ENCODE results near the gene HIGD1B. TPM values are rescaled to one million over a fixed set of nuclear protein-coding genes. Genes with fewer than 3 reads are reported as not detected.

Gene HIGD1B
- total and polyA plus RNA-seq, 2 of the 13 experiments (the other 11 are each of a cell fraction or from before 2014, with no cell fraction given): not detected

- TF ChIP-seq ZNF101 (CRISPR knock-in tag; IDR thresholded peaks at IDR 0.05; ENCODE audit: borderline replicate concordance, low read depth) (0 out of 2 replicates have a peak, but pooled peaks have one; percentile 84), HNRNPLL (IDR thresholded peaks at IDR 0.05; ENCODE audit: low read depth, low read length, poor library complexity, severe bottlenecking) (peak; percentile 98), GATAD2A (CRISPR knock-in tag; IDR thresholded peaks at IDR 0.05) (peak; percentile 82), PITX1 (CRISPR knock-in tag; IDR thresholded peaks at IDR 0.05) (peak; percentile 57; the same call in 1 of the 2 replicates), PAXIP1 (CRISPR knock-in tag; conservative IDR thresholded peaks at IDR 0.05) (peak; percentile 85), RAD51 (IDR thresholded peaks at IDR 0.05; ENCODE audit: borderline replicate concordance) (peak; percentile 97), IRF9 (CRISPR knock-in tag; IDR thresholded peaks at IDR 0.05; ENCODE audit: borderline replicate concordance) (peak; percentile 98), HOXA3 (CRISPR knock-in tag; IDR thresholded peaks at IDR 0.05) (peak; percentile 99), RXRA (CRISPR knock-in tag; IDR thresholded peaks at IDR 0.05) (peak; percentile 92), ZKSCAN8 (CRISPR knock-in tag; IDR thresholded peaks at IDR 0.05; ENCODE audit: borderline replicate concordance) (peak; percentile 89), ZBTB38 (CRISPR knock-in tag; IDR thresholded peaks at IDR 0.05) (peak; percentile 94), MATR3 (CRISPR knock-in tag; IDR thresholded peaks at IDR 0.05) (no peak), ARID3A (IDR thresholded peaks at IDR 0.05; ENCODE audit: low read depth, low read length) (peak; percentile 25; the same call in 1 of the 2 replicates), DNMT3B (CRISPR knock-in tag; conservative IDR thresholded peaks at IDR 0.05) (no peak), ATF5 (CRISPR knock-in tag; IDR thresholded peaks at IDR 0.05; ENCODE audit: low read depth) (peak; percentile 69; the same call in 1 of the 2 replicates), SP1 (IDR thresholded peaks at IDR 0.05) (no peak), SP1 (CRISPR knock-in tag; IDR thresholded peaks at IDR 0.05) (peak; percentile 86; the same call in 1 of the 2 replicates), ZNF383 (CRISPR knock-in tag; IDR thresholded peaks at IDR 0.05; ENCODE audit: borderline replicate concordance) (peak; percentile 97; the same call in 1 of the 2 replicates), FOXO1 (CRISPR knock-in tag; IDR thresholded peaks at IDR 0.05) (peak; percentile 83), ZNF335 (CRISPR knock-in tag; IDR thresholded peaks at IDR 0.05) (peak; percentile 100), ZBTB8A (CRISPR knock-in tag; IDR thresholded peaks at IDR 0.05; ENCODE audit: borderline replicate concordance, low read depth) (peak; percentile 72; the same call in 1 of the 2 replicates), ZNF839 (CRISPR knock-in tag; IDR thresholded peaks at IDR 0.05; ENCODE audit: borderline replicate concordance) (peak; percentile 97; the same call in 1 of the 2 replicates), ZSCAN21 (CRISPR knock-in tag; IDR thresholded peaks at IDR 0.05; ENCODE audit: borderline replicate concordance) (no peak; the same call in 1 of the 2 replicates)
Observed at GRCh38 chr17:44899074-44899782, 51.5 kb downstream of the HIGD1B start, which contains the start of gene EFTUD2 (continued).

Measured in HepG2 (cell line).